GM12878 (cell line): Measurements from ENCODE around the gene ALAS1. TPM values are rescaled to one million over a fixed set of nuclear protein-coding genes. Genes with fewer than 3 reads are reported as not detected.
A peak's percentile ranks its signal among the peaks of the same experiment; 100 is the strongest.

Experiments
- BRCA1 ChIP-seq: IDR thresholded peaks from 2 replicates; pipeline ENCODE4 v1.6.1; 2011; ENCODE audit warnings: low read depth, low read length, improper control_type of control experiment
- CREM ChIP-seq: IDR thresholded peaks from 2 replicates; pipeline ENCODE4 v1.6.1; 2014; ENCODE audit warnings: antibody characterized with exemption, low read depth
- EGR1 ChIP-seq, 2 experiments: IDR thresholded peaks; 1 replicate in 1 of 2; 2 replicates in 1 of 2; pipeline ENCODE4 v1.6.1; 2011 to 2012; ENCODE audit warnings: low read depth in 2 of 2, low read length in 2 of 2, borderline replicate concordance in 1 of 2, mild to moderate bottlenecking in 1 of 2, moderate library complexity in 1 of 2
- ETV6 ChIP-seq, 2 experiments: fragments of 450-650 bp in 1 of 2; IDR thresholded peaks in 1 of 2; conservative IDR thresholded peaks in 1 of 2; 2 replicates each; pipeline ENCODE4 v1.6.1; 2014; ENCODE audit warnings: antibody characterized with exemption in 1 of 2, borderline replicate concordance in 1 of 2, low read depth in 1 of 2, mild to moderate bottlenecking in 1 of 2, moderate library complexity in 1 of 2
- JUNB ChIP-seq: IDR thresholded peaks from 2 replicates; pipeline ENCODE4 v1.6.1; 2016; ENCODE audit warnings: antibody characterized with exemption, mild to moderate bottlenecking
- MEF2A ChIP-seq: IDR thresholded peaks from 2 replicates; pipeline ENCODE4 v1.6.1; 2011; ENCODE audit warnings: low read depth, mild to moderate bottlenecking, low read length, moderate library complexity; ENCODE audit not compliant: insufficient read depth
- MYC ChIP-seq: IDR thresholded peaks from 2 replicates; pipeline ENCODE4 v1.6.1; 2011; ENCODE audit warnings: mild to moderate bottlenecking, low read length, moderate library complexity, inconsistent platforms; ENCODE audit not compliant: insufficient read depth, insufficient replicate concordance, insufficient read length, severe bottlenecking
- POLR2AphosphoS5 ChIP-seq: IDR thresholded peaks from 2 replicates; pipeline ENCODE4 v1.6.1; 2011; ENCODE audit warnings: mild to moderate bottlenecking, low read length, inconsistent platforms
- polyA plus RNA-seq, 11 experiments: library from polyadenylated mRNA; depleted of rRNA in 4 of 11; unstranded in 6 of 11; stranded (reverse) in 5 of 11; fragments of >200 nt; fragmentation: Nextera tagmentation in 4 of 11; fragmentation: Illumina TruSeq in 1 of 11; extraction: Ambion mirVana in 4 of 11; extraction: Trizol in 1 of 11; gene quantifications; 1 replicate in 1 of 11; 2 replicates in 10 of 11; pipeline versions ENCODE4 v1.2.1 to v1.2.3, GENCODE V29; 2011 to 2016; ENCODE audit warnings: inconsistent platforms in 2 of 11, missing spikeins in 2 of 11, low read depth in 1 of 11
- total RNA-seq, 4 experiments: library from RNA; depleted of rRNA in 3 of 4; stranded (reverse); fragments of >200 nt in 3 of 4; fragmentation: Illumina TruSeq in 1 of 4; extraction: Trizol in 1 of 4; gene quantifications; 2 replicates each; pipeline versions ENCODE4 v1.2.1 to v1.2.3, GENCODE V29; 2013 to 2021
- TF ChIP-seq, protein P1 (sequence below): fragments of 450-650 bp; IDR thresholded peaks from 2 replicates; pipeline ENCODE4 v1.6.1; 2018; ENCODE audit warnings: borderline replicate concordance, mild to moderate bottlenecking; ENCODE audit not compliant: partially characterized antibody
- TF ChIP-seq, protein P2 (sequence below): IDR thresholded peaks from 2 replicates; pipeline ENCODE4 v1.6.1; 2011; ENCODE audit warnings: borderline replicate concordance, low read depth, mild to moderate bottlenecking, moderate library complexity, low read length; ENCODE audit not compliant: insufficient read depth, poor library complexity, severe bottlenecking

Gene ALAS1
- total and polyA plus RNA-seq, 10 of the 15 experiments (the other 5 are each of a cell fraction or from before 2014, with no cell fraction given) = 69.9 to 115 (median 94.1) TPM

GRCh38 chr3:52243791-52244628 lies 46.0 kb downstream of the ALAS1 start (continued):
- TF ChIP-seq, protein P1, sequence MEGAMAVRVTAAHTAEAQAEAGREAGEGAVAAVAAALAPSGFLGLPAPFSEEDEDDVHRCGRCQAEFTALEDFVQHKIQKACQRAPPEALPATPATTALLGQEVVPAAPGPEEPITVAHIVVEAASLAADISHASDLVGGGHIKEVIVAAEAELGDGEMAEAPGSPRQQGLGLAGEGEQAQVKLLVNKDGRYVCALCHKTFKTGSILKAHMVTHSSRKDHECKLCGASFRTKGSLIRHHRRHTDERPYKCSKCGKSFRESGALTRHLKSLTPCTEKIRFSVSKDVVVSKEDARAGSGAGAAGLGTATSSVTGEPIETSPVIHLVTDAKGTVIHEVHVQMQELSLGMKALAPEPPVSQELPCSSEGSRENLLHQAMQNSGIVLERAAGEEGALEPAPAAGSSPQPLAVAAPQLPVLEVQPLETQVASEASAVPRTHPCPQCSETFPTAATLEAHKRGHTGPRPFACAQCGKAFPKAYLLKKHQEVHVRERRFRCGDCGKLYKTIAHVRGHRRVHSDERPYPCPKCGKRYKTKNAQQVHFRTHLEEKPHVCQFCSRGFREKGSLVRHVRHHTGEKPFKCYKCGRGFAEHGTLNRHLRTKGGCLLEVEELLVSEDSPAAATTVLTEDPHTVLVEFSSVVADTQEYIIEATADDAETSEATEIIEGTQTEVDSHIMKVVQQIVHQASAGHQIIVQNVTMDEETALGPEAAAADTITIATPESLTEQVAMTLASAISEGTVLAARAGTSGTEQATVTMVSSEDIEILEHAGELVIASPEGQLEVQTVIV = no peak
- TF ChIP-seq MEF2A = 0 out of 2 replicates have a peak, but pooled peaks have one; percentile 34
- TF ChIP-seq MYC = no peak
- TF ChIP-seq, protein P2, sequence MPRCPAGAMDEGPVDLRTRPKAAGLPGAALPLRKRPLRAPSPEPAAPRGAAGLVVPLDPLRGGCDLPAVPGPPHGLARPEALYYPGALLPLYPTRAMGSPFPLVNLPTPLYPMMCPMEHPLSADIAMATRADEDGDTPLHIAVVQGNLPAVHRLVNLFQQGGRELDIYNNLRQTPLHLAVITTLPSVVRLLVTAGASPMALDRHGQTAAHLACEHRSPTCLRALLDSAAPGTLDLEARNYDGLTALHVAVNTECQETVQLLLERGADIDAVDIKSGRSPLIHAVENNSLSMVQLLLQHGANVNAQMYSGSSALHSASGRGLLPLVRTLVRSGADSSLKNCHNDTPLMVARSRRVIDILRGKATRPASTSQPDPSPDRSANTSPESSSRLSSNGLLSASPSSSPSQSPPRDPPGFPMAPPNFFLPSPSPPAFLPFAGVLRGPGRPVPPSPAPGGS = peak; percentile 55
- peak; percentile 88 for TF ChIP-seq CREM
- no peak; a peak in 1 of 3 replicates for TF ChIP-seq EGR1 (IDR thresholded peaks at IDR 0.05; ENCODE audit: borderline replicate concordance in 1 of 2, low read depth in 2 of 2, low read length in 2 of 2)
- TF ChIP-seq POLR2AphosphoS5 = peak; percentile 33; the same call in 1 of the 2 replicates
- peak; percentile 97 for TF ChIP-seq JUNB
- TF ChIP-seq BRCA1 = no peak
- TF ChIP-seq ETV6 (conservative IDR thresholded peaks at IDR 0.05 in 1 of 2, IDR thresholded peaks at IDR 0.05 in 1 of 2; ENCODE audit: borderline replicate concordance in 1 of 2, low read depth in 1 of 2) = peak in 1 of 2 experiments; percentile 99; a peak in 2 of 4 replicates
